Measurements from ENCODE around the gene ALG14.
A peak's percentile ranks its signal among the peaks of the same experiment; 100 is the strongest.
"Not testable (repeated sequence)": the region's sequence is repeated elsewhere in the genome, so short reads cannot be mapped to it uniquely, and the experiment has no call there.

The ALG14 gene

GRCh38 chr1:94951509-94952208, 121.1 kb downstream of the ALG14 start:
- no peak for DNase-seq

- DNase-seq = no peak
Measured at GRCh38 chr1:94951046-94951445, 121.7 kb downstream of the ALG14 start.

GRCh38 chr1:94949681-94950661, 122.8 kb downstream of the ALG14 start:
- no peak for DNase-seq

- no peak for DNase-seq
Measured at GRCh38 chr1:94947437-94947836, 125.3 kb downstream of the ALG14 start.

- DNase-seq = no peak
Measured at GRCh38 chr1:94946886-94947285, 125.9 kb downstream of the ALG14 start.

GRCh38 chr1:94942171-94943128, 130.3 kb downstream of the ALG14 start:
- no peak for DNase-seq

- not testable (repeated sequence) for DNase-seq
Measured at GRCh38 chr1:94941480-94941879, 131.3 kb downstream of the ALG14 start.

- no peak for DNase-seq
Measured at GRCh38 chr1:94940738-94941137, 132.0 kb downstream of the ALG14 start.

GRCh38 chr1:94937820-94938219, 134.9 kb downstream of the ALG14 start:
- no peak for DNase-seq

- no peak for DNase-seq
Measured at GRCh38 chr1:94936861-94937620, 135.7 kb downstream of the ALG14 start.

- DNase-seq = no peak
Measured at GRCh38 chr1:94935476-94935875, 137.3 kb downstream of the ALG14 start.

- no peak for DNase-seq
Measured at GRCh38 chr1:94935034-94935433, 137.7 kb downstream of the ALG14 start.

GRCh38 chr1:94934551-94934950, 138.2 kb downstream of the ALG14 start:
- DNase-seq = no peak

- DNase-seq = no peak
Measured at GRCh38 chr1:94931254-94931841, 141.4 kb downstream of the ALG14 start.

- no peak for DNase-seq
Measured at GRCh38 chr1:94929351-94930217, 143.2 kb downstream of the ALG14 start.

- no peak for DNase-seq
Measured at GRCh38 chr1:94928293-94928939, 144.3 kb downstream of the ALG14 start.

GRCh38 chr1:94927405-94928175, 145.2 kb downstream of the ALG14 start:
- DNase-seq = no peak

- peak; percentile 66 for DNase-seq
Measured at GRCh38 chr1:94926915-94927404, 145.8 kb downstream of the ALG14 start, which contains the start of gene CNN3. Gene CNN3, minus strand, starts transcription at chr1:94927110. Its CDS starts 216 bp downstream, at chr1:94926894.
